Lower leg skin (tissue), 3 donors: ENCODE results near the gene ARID3B.

Experiments
- POLR2A ChIP-seq, 2 donors: fragments of 450-650 bp; IDR thresholded peaks; one replicate each; pipeline ENCODE4 v1.6.1; 2016 to 2017; ENCODE audit warnings: antibody characterized with exemption in 2 of 2, mild to moderate bottlenecking in 1 of 2, moderate library complexity in 1 of 2
- TF ChIP-seq, protein P1 (sequence below), 3 donors: fragments of 450-650 bp; IDR thresholded peaks; one replicate each; pipeline ENCODE4 v1.5.1; 2016; ENCODE audit warnings: antibody characterized with exemption in 3 of 3, mild to moderate bottlenecking in 3 of 3, moderate library complexity in 2 of 3

DNA sequence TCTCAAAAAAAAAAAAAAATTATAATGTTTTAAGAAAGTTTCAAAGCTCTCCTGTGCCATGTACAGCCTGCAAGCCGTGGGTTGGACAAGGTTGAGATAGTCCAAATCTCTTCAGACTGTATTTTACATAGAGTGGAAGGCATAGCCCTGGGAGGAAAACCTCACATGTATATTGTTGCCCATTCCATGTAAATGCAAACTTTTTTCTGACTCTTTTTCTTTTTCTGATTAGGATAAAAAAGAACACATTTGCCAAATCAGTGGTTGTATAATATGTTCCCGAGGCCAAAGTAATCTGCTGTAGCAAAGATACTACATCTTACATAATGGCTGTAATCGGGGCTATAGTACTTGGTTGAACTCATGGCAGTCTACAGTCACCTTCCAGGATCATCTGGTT lies 44.4 kb upstream of the ARID3B start:
- TF ChIP-seq POLR2A (IDR thresholded peaks at IDR 0.05) = no peak
- TF ChIP-seq, protein P1, sequence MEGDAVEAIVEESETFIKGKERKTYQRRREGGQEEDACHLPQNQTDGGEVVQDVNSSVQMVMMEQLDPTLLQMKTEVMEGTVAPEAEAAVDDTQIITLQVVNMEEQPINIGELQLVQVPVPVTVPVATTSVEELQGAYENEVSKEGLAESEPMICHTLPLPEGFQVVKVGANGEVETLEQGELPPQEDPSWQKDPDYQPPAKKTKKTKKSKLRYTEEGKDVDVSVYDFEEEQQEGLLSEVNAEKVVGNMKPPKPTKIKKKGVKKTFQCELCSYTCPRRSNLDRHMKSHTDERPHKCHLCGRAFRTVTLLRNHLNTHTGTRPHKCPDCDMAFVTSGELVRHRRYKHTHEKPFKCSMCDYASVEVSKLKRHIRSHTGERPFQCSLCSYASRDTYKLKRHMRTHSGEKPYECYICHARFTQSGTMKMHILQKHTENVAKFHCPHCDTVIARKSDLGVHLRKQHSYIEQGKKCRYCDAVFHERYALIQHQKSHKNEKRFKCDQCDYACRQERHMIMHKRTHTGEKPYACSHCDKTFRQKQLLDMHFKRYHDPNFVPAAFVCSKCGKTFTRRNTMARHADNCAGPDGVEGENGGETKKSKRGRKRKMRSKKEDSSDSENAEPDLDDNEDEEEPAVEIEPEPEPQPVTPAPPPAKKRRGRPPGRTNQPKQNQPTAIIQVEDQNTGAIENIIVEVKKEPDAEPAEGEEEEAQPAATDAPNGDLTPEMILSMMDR (IDR thresholded peaks at IDR 0.05) = no peak
